Ramos (cell line): ENCODE data around the gene MSN.
"Not testable (repeated sequence)": the region's sequence is repeated elsewhere in the genome, so short reads cannot be mapped to it uniquely, and the experiment has no call there.

Source experiments
- in situ Hi-C: fragments of 300-500 bp; cut with MboI; formaldehyde crosslinking; loops from one replicate; pipeline ENCODE4 v1.14.3; 2022; ENCODE audit warnings: low sequenced_read_pairs; ENCODE audit not compliant: unreplicated experiment

Gene MSN

DNA sequence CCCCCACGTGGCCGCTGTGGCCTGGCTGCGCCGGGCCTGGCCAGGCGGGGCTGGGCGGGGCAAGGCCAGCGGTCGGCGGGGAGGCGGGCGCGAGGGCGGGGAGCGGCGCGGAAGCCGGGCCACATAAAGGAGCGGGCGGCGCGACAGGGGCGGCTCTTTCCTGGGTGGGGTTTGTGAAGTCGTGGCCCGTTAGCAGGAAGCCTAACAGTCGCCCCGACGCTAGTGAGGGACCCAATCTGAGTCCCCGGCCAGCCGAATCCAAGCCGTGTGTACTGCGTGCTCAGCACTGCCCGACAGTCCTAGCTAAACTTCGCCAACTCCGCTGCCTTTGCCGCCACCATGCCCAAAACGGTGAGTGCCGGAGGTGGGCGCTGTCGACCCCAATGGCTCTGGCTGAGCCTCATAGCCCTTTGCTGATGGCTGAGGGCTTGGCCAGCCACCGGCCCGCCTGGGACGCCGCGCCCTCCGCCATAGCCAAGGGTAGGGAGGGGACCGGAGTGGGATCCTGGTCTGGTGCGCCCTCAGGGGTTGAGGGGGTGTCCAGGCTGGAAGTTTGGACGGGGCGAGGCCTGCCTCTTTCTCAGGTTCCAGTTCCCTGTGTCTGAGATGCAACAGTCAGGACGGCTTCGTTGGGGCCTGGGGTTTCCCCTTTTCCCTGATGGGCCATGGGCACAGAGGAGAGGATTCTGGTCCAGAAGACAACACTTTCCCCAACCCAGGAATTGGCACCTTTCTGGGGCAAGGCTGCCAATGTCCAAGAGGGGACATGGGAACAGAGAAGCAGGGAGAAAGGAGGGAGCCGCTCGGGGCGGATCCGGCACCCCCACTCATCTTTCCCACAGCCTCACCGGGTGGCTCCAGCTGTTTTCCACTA is at the start of gene MSN:
TSS of gene MSN (plus strand) at position 152 of the 874 bp plus-strand sequence. CDS start at position 340, 188 bp downstream.
- in situ Hi-C loops, result no loop called here

GRCh38 chrX:65620096-65620705 is 47.3 kb upstream of the MSN start:
- in situ Hi-C loops, result not testable (repeated sequence)

DNA sequence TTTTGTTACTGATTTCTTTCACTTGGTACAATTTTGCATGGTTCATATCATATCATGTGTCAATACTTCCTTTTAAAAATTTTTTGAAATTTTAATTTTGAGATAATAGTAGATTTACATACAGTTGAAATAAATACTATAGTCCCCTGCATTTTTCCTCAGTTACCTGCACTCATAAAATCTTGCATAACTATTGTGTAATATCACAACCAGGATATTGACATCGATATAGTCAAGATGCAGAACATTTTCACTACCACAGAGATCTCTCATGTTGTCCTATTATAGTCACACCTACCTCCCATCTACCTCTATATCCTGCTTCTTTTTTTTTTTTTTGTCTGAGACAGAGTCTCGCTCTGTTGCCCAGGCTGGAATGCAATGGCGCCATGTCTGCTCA is 36.7 kb upstream of the MSN start:
- in situ Hi-C loops, result no loop called here

GRCh38 chrX:65633826-65634225 is 33.6 kb upstream of the MSN start:
- in situ Hi-C loops, result no loop called here

- in situ Hi-C loops, result no loop called here
Observed at GRCh38 chrX:65634732-65635131, 32.7 kb upstream of the MSN start.

GRCh38 chrX:65635378-65635777 is 32.1 kb upstream of the MSN start:
- in situ Hi-C loops, result no loop called here

DNA sequence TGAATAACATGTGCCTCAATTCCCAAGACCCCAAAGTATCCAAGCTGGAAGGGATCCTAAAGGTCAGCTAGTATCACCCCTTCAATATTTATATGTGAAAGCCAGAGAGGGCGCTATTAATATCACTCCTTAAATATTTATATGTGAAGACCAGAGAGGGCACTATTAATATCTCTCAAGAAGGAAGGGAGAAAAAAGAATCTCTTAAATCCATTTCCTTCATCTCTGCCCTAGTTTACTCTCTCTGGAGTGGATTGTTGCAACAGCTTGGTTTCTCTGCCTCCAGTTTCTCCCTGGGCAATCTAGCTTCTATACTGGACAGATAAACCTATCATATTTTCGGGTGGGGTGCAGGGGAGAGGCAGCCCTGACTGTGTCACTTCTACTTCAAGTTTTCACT is 31.6 kb upstream of the MSN start:
- in situ Hi-C loops, result no loop called here

DNA sequence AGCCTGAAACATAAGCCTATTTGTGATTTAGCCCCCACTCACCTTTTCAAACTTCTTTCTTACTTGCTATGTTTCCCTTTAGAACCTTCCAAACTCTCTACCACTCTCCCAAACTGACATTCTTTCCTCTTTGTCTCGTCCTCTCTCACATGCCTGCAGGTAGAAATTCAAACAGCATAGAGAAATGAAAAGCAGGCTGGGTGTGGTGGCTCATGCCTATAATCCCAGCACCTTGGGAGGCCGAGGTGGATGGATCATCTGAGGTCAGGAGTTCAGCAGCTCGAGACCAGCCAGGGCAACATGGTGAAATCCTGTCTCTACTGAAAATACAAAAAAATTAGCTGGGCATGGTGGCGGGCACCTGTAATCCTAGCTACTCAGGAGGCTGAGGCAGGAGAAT is 31.2 kb upstream of the MSN start:
- in situ Hi-C loops, result not testable (repeated sequence)

DNA sequence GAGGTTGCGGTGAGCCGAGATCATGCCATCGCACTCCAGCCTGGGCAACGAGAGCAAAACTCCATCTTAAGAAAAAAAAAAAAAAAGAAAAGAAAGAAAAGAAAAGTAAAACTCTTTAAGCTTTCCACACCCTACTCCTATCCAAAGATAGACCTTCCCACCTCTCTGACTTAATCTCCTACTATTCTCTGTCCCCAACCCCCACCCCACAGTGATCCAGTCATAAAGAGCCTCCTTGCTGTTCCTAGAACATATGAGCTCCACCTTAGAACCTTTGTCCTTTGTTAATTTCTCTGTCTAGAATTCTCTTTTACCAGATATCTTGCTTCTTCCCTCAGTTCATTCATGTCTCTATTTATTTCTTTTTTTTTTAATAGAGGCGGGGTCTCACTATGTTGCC is 30.1 kb upstream of the MSN start:
- in situ Hi-C loops, result no loop called here

DNA sequence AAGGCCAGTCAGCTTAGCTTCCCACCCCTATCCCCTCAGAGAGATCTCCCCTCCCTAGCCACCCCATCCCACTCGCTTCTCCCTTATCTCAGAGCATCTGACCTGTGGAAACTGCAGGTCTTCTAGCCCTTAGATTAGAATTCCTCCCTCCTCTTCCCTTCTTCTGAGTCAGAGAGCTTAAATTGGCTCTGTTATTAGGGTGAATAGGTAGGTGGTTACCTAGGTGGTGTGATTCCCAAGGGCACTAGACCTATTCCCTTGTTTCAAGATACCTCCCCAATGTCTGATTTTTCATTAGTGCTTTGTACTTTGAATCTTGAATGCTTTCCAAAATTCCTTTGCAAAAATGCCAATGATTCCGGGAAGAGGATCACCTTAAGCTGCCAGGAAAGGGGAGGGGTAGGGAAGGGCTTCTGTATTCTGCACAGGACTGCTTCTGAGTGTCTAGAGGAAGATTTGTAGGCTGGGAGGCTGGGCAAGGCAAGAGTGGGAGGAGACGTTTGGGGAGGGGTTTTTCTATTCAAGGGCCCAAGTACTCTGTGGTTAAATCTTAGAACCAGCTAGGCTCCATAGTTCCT is 24.5 kb upstream of the MSN start:
- in situ Hi-C loops, result no loop called here

DNA sequence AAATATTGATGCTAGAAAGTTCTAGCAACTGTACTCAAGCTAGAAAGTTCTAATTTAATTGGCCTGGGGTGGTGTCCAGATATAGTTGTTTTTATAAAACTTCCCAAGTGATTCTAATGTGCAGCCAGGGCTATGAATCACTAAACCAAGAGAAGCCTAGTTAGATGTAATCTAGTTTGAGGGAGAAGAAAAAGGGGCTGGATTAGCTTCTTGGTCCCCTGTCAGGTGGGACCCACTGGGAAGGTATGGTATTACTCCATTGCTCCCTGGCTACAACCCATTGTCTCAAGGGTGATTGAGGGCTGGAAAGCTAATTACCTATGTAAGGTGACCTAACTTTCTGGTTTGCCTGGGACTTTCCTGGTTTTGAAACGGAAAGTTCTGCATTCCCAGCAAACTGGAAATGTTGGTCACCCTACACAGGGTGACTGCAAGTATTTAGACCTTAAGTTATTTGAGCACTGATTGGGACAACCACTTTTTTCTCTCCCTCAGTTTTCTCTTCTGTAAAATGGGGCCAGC is 23.9 kb upstream of the MSN start:
- in situ Hi-C loops, result no loop called here

- in situ Hi-C loops, result no loop called here
Observed at GRCh38 chrX:65644621-65645289, 22.7 kb upstream of the MSN start.

DNA sequence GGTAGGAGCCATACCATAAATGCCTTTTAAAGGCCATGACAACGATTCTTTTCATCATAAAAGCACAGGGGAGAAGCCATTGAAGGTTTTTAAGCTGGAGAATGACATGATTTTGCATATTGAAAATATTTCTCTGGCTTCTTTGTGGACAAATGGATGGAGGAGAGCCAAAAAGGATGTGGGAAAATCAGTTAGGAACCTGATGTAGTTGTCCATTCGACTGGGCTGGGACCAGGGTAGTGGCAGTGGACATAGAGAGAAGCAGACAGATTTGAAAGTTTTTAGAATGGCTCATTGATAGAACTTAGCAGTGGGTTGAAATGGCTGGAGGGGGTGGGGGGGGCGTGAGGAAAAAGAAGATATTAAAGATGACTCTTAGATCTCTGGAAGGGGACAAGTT is 19.7 kb upstream of the MSN start:
- in situ Hi-C loops, result no loop called here

GRCh38 chrX:65652098-65652497 is 15.4 kb upstream of the MSN start:
- in situ Hi-C loops, result no loop called here

DNA sequence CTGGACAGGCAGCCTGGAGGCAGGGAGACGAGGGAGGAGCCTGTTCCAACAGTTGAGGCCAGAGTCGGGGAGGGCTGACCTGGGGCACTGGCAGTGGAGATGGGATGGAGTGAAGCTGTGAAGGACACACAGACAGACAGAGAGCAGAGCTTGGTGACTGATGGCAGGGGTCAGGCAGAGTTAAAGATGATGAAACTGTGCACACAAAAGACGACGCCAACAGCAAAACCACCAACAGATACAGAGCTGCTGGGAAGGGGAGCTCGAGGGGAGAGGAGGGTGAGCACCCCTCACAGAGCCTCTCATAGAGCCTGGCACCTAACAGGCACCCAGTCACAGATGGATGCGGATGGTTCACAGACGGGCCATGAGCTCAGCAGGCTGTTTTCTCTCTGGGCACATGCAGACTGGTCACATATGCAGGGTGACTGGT is 10.4 kb upstream of the MSN start:
- in situ Hi-C loops, result not testable (repeated sequence)

GRCh38 chrX:65657659-65658058 is 9.8 kb upstream of the MSN start:
- in situ Hi-C loops, result no loop called here

- in situ Hi-C loops, result no loop called here
Observed at GRCh38 chrX:65658229-65658628, 9.2 kb upstream of the MSN start.

GRCh38 chrX:65667157-65667502 is 324 bp upstream of the MSN start:
- in situ Hi-C loops, result no loop called here

DNA sequence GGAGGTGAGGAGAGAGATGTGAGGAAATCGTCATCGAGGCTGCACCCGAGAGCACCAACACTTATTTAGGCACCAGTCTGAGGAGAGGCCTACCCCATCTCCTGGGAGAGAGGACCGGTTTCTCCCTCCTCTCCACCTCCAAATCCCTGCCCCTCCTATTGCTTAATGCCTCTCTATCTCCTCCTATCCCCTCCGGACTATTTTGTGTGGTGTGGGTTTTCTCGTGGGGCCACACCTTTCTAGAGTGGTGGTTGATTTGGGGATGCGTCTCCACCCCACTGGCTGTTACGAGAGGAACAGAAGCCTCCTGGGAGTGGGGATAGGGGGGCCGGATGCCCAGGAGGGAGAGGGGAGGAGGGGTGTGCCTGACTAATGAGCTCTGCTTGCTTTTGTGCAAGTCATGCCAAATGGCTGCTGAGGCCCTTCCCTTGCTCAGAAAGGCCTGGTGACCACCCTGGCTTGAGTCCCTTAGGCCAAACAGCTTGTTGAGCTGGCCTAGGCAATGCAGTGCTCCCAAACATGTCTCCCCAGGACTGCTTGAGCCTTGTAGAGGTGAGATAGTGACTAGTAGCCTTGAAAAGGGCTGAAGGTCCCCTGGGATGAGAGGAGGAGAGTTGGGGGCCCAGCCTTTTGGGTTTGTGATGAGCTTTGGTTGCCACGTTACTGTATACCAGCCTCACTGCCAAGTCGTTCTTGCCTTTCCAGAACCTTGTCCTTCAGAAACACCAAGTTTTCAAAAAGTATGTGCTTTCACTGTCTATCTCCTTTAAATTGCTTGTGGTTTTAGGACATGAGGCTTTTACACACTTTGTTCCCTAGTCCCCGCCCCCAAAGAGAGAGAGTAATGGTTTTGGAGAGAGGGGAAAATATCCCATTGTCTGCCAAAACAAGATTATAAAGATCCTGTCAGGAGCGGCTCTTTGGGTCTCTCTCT is 1.2 kb downstream of the MSN start:
- in situ Hi-C loops, result no loop called here

DNA sequence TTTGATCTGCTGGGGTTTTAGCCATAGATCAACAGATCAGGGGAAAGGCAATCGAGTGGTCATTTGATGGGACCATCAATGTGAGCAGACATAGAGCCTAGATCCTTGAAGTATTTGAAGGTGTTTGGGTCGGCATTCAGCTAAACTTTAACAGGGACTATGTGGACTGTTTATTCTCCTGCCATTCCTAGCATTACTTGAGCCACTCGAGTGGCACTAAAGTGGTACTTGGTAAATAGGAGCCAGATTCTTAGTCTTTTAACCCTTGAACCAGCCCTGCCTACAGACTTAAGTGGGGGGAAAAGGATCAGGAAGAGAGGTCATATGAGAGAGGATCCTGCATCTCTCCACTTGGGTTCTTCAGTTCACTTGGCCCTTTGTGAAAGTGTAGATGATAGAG is 3.8 kb downstream of the MSN start:
- in situ Hi-C loops, result no loop called here
